Femur (tissue), 1 donor: ENCODE measurements around the gene GRB10.
"Not testable (repeated sequence)": the region's sequence is repeated elsewhere in the genome, so short reads cannot be mapped to it uniquely, and the experiment has no call there.

Experiments used
- DNase-seq: peaks from one replicate; pipeline ENCODE4 v3.0.0-alpha.2; 2017

GRB10 gene

DNA sequence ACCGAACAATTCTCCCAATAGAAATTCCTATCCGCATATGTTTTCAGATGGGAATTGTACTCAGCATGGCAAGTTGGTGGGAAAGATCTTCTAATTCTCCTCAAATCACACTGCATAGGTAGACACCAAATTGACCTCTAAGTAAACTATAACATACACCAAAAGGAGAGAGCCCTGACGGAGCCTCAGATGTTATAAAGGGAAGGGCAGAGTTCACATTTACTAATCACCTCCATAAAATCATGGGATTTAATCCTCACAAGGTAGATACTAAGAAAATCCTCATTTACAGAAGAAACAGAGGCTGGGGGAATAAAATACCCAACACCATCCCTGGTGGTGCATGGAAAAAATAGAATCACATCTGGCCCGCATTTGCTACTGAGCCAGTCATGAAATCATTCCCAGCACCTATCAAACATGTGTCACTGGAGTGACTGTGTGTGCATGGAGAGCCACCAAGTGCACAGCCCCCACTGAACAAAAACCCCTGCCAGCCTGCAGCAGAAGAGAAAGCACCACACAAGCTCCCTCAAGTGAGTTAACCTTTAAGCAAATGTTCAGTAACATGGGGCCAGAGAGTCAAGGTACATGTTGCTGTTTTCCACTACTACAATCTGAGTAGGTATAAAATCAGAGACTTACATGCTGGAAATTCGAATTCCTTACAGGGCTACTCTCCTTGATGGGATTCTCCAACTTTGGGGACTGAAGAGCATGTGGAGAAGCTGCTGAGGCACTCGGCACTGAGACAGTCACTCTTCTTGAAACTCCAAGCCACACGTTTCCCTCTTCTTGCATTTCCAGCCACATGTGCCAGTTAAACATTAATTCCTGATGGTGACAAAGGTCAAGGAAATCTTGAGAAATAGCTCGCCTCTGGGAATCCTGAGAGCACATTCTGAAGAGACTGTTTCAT is 217.8 kb downstream of the GRB10 start, which contains the start of gene DDC:
Gene DDC (minus strand): TSS at position 766 of the 919 bp plus-strand sequence. CDS start 21,320 bp downstream, outside the sequence.
- no peak for DNase-seq

DNA sequence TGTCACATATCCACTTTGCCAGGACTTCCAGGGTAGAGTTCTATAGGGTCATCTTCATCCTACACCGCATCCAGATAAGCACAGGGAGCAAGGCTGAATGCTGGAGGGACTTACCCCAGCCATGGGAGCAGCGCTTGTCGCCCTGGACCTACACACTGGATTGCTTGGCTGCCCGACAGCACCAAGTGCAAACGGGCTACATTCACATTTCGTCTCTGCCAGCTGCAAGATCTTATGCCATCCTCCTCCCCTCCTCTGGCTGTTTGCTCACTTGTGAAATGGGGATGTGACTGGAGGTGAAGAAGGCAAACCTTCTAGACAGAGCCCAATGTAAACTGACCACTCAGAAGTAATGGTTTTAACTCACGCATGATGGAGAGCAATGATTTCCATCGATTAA is 218.5 kb downstream of the GRB10 start:
- DNase-seq = no peak

DNA sequence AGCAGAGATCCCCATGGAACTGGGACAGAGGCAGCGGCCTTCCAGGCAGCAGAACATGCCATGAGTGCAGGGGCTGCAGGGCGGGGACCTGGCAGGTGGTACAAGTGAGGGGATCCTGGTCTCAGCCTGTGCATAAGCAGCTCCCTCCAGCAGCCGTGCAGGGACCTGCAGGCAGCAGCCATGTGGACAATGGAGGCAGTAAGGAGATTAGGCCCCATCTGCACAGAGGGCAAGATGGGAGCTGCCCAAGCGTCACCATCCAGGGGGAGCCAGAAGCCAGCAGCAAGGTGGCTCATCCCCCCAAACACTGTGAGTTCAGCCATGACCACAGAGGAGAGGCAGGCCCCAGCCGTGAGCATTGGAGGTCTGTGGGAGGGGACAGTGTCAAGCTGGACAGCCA is 220.6 kb downstream of the GRB10 start:
- no peak for DNase-seq

DNA sequence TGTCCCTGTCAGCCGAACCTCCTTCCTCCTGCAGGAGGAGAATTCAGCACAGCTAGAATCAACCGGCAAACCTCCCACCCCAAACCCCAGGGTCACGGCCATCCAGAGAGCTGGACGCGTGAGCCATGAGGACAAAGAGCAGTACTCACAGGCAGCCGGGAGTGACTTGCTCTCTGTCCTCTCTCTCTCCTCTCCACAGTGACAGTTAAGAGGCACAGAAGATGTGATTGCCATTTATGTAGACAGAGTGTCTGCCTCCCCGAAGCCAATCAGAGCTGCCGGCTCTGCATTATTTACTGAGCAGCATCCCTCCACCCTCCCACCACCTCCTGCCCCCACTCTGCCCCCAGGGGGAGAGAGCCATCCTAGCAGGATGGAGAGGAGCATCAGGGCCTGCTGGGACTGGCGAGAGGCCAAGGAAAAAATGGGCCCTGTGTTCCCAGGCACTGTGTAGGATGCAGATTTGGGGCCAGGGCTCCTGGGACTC is 221.8 kb downstream of the GRB10 start:
- no peak for DNase-seq

DNA sequence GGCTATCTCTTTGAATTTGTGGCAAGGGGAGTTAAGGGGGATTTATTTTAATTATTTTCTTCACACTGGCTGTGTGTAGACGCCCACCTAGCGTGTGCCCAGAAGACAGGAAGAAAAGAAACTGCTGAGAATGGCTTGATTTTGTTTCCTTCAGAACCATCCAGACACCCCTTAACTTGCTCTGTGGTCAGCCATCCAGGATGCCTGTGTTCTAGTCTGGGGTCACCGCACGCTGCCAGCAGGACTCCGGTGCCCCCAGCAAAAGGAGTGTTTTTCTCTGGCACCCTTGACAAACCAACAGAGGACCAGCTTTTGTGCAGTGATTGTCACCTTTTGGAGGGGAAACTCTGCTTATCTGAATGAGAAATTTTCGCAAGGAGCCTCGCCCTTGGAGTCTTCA is 222.8 kb downstream of the GRB10 start:
- no peak for DNase-seq

DNA sequence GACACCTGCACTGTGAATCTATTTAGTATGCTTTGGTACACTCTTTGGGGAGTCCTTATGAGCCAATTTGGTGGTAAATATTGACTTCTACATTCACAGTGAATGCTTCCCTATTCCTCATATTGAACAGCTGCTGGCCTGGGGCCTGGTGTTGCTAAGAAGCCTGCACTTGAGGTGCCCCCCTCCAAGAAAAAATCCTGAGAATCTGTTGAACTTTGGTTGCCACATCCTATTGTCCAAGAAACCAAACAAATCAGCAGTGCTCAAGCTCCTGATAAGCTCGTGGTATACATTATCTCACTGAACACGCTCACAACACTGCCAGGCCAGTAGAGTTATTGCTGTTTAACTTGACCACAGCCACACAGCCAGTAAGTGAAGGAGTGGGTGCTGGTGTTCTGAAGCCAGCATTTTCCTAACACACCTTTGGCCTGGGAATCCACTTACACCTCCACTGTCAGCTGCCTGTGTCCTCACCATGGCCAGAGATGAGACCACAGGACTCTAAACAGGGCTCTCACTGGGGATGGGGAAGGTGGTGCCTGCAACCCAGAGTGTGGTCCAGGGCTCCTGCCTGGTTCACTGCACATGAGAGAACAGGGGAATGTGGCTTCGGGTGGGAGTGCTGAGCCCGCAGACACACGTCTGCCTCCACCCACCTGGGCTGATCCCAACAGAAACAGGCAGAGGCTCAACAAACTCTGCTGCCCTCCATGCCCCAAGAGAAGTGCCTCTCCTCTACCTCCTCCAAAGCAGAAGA is 224.2 kb downstream of the GRB10 start:
- no peak for DNase-seq

DNA sequence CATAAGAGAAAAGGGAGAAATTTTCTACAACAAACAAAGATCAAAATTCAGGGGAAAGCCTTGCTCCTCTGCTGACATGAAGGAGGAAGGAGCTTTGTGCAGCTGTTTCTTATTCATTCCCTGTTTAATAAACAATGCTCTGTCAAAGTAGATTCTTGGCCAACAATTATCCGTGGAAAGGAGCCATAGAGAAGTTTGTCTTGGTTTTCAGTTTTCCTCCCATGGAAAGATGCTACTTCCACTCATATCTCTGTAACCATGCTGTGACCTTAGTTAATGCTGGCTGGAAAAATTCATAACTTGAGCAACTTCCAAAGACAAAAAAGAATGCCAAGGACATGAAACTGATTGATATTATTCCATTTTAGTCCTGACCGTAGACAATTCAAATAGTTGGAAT is 225.6 kb downstream of the GRB10 start:
- no peak for DNase-seq

DNA sequence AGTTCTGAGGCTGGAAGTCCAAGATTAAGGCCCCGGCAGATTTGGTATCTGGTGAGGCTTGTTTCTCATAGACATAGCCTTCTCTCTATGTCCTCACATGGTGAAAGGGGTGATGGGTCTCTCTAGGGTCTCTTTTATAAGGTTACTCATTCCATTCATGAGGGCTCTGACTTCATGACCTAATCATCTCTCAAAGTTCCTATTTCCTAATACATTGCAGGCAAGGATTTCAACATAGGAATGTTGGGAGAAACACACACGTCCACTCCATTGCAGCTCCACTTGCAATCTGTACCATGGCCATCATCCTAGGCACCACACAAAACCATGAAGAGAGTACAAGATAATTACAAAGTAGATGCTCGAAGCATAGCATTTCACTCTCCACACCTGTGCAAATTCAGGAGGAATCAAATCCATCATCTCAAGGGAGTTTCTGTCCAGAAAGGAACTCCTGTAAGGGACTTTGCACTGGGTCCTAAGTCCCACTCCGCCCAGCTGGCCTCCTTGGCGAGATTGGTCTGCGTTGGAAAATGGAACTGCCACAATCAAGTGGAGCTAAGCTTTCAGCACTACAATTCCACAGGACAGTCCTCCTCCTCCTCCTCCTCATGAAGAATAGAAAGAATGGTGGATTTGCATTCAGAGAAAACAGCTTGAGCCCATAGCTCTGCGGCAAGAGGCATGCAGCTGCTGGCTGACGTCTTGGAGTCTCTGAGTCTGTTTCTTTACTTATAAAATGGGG is 226.3 kb downstream of the GRB10 start:
- no peak for DNase-seq

DNA sequence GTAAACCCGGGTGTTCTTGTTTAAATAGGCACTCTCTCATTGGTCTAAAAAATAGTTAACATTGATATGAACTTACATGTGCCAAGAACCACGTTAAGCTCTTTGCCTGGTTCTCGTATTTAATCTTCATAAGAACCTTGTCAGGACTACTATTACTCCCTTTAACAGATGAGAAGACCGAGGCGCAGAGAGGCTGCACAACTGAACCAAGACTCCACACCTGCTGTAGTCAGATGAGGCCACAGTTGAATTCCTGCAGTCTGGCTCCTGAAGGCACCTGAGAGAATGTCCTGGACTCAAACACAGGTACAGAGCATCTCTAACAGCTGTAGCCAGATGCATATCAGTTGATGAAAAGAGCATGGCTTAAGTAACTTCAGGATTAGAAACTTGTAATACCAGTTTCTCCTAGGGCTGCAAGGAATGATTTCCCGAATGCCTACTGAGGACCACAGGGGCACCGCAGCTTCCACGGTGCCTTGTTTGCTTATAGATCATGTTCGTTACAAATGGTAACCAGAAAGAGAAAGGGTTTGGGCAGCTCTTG is 227.0 kb downstream of the GRB10 start:
- no peak for DNase-seq

DNA sequence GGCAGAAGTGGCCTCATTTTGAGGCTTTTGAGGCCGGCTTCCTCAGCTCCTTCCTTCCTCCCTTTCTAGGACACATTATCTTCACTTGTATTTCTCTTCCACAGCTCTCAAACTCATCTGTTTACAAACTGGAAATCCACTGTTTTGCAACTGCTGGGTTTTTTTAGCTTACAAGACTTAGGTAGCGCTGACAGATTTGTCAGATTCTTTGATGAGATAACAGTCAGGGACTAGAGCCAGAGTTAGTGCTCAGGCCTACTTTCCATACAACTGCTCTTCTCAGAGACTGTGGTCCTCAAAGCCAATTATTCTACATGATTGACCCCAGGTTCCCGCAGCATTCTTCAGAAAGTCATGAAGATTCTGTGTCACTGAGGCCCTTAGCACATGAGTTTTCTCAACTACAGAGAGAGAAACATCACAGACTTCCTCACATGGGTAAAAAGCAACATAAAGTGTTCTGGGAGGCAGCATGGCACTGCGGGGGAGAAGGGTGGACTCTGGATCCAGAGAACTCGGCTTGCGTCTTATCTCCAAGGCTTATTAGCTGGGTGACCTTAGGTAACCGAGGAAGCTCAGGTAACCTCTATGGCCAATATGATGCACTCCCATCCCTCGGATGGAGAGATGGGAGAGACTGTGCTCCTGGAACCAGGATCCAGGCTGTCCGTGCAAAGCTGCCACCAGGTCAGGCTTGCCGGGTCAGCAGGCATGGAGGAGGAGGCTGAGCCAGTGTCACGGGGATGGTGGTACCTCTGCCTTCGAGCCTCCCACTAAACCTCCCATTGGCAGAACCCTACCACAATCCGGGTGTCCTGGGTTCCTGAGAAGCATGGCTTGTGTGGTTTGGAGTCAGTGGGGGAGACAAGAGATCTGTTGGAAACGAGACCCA is 228.0 kb downstream of the GRB10 start:
- no peak for DNase-seq

DNA sequence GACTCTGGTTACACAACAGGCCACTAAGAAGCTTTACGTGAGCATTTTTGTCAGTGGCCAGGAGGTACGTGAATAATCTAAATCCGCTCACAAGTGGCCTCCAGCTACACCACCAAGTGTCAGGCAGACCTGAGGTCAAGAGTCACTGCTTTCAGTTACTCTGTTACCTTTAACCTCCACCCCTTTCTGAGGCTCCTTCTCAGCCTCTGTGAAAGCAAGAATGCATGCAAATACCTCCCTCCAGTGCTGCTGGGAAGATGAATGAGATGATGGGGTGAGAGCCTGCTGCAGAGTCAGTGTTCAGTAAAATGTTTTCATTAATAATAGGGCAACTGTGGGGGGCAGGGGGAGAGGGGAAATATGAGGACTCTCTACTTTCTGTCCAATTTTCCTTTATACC is 228.7 kb downstream of the GRB10 start:
- no peak for DNase-seq

DNA sequence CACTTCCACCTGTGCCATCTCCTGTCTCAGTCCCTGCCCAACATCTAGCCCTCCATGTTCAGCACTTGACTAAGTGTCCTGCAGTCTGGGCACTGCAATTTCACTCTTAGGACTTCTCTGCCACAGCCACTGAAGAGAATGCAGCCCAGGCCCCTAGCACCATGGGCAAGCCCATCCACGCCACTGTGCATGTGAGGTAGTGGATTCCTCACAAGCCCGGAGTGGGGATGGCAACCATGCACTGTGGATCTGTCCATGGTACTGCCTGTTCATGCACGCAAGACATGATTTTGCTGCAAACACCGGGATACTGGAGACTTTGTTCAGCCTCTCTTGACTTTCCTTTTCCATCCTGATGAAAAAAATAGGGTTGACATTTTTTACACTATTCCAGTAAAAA is 229.8 kb downstream of the GRB10 start:
- DNase-seq = peak; percentile 41

DNA sequence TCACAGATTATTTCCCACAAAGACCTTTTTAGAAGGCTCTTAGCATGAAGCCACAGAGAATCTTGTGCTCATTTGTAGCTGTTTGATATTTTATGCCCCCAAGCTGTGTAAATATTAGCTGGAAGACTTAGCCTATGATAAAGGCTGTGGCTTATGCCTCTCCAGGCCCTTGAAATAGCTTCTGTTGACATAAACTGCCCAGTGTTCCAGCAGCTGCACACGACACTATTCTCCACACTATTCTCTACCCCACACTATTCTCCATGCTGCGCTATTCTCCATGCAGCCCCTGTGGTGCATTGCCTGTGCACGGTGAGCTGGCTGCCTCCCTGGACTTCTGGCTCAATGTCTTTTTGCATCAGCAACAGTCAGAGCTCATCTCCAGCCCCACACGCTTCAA is 230.6 kb downstream of the GRB10 start:
- DNase-seq = no peak

DNA sequence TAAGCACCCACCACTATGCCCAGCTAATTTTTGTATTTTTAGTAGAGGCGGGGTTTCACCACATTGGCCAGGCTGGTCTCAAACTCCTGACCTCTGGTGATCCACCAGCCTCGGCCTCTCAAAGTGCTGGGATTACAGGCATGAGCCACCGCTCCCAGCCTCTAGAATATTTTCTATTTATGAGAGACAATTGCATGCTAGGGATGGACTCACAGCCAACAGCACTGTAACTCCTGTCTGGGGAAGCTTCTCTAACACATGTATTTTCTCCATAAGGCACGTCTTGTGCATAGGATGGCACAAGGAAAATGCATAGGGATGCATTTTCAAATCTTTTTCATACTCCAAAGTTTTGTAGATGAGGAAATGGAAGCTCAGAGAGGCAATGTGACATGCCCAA is 237.1 kb downstream of the GRB10 start:
- DNase-seq = not testable (repeated sequence)

DNA sequence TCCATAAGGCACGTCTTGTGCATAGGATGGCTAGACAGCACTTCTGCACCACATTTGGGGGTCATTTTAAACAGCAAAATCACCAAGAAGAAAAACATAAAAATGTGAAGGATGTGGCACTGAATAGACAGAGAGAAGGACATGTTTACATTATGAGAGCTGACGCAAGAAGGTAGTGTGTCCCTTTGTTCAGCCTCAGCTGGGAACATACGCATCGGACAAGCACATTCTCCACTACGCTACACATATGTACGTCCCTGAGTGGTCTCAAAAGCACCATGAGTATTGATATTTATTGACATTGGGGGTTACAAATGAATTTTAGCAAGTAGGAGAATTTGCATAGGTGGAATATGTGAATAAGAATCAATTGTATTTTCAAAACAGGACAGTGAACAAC is 237.7 kb downstream of the GRB10 start:
- DNase-seq = no peak

DNA sequence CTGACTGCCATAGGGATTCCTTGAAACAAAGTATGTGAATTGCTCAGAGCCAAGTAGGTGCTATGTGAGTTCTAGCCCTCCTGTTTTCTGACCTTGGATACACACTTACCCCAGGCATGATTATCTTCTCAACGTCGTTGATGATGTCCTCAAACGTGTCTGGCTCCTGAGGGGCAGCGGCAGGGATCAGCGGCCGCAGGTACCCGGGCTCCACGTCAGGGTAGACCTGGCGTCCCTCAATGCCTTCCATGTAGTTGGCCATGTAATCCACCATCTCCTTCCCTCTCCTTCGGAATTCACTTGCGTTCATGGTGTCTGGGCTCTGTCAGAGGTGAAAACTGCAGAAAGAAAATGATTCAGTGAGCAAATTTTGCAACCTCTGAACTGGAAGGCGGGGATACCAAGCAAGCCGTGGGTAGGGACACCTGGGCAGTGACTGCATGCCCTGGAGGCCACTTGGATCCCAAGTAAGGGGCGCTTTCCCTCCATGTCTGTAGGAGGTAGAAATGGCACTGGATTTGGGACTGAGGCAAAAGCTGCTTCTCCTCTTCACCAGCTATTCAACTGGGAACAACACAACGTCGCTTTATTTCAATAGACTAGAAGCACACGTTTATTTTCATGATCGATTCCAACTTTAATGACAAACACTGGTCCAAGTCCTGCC is 238.8 kb downstream of the GRB10 start:
- DNase-seq = no peak

DNA sequence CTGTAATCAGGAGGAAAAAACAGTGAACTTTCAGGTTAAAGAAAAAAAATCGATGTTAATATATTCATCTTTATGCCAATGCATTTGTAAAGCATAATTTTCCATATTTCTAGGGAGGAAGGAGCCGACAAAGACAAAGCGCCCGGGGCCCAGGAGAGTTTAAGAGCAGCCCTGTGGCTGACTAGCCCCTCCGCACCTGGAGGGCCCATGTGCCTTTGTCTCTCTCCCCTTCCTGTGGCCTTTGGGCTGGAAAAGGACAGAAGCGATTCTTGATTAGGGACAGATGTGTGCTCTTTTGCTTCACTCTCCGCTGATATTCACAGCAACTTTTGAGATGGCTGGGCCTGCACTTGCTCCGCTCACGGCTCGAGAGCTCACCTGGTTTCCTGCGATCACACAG is 240.6 kb downstream of the GRB10 start:
- DNase-seq = no peak

DNA sequence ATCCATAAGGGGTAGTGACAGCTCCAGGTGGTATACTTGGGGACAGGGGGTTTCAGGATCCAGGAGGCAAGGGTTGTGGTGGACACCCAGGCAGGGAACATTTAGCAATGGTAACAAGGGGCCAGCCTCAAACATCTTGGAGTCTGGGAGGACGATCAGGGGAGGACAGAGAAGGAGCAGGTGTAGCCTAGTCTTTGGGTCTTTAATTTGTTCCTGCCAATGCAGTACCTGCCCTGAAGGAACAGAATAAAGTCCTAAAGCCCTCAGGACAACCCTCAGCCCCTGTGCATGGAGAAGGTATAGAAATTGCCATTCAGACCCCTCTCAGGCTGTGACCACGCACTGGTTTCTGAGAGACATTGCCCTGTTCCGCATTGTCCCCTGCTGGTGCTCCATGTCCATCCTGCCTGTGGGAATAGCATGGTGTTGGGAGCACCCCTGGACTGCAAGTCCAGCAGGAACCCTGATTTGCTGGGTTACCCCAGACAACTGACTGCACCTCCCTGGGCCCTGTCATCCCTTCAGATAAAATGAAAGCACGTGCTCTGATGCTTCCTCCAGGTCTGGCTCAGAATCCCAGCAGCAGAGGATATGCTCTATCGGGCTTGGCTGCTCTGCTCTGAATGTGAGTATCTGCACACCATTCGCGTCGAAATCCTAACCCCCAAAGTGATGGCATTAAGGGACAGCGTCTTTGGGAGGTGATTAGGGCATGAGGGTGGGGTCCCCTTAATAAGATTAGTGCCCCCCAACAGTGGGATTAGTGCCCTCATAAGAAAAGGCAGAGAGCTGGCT is 241.7 kb downstream of the GRB10 start:
- no peak for DNase-seq
